IMR-90 (cell line): Measurements from ENCODE around the gene NFIX. TPM values are rescaled to one million over a fixed set of nuclear protein-coding genes. Genes with fewer than 3 reads are reported as not detected.

Experiments
- ATAC-seq: fragments of 200-7000 bp; cut with Tn5 transposase; 2 replicates; pipeline ENCODE4 v1.9.1; 2020; ENCODE audit warnings: low read depth, mild to moderate bottlenecking, moderate library complexity
- BruUV-seq: library from RNA; stranded (reverse); fragments of 400-500 nt; replicated peaks from 2 replicates; lab custom pipeline; 2021; lab: Mats Ljungman, UMichigan
- CTCF ChIA-PET: fragments of 300-600 bp; formaldehyde crosslinking; extraction: SDS; loops from one replicate; lab custom pipeline; 2021; ENCODE audit warnings: antibody characterized with exemption; lab: Yijun Ruan, JAX
- POLR2A ChIA-PET: fragments of 300-600 bp; sonication (Branson Sonifier 250); formaldehyde crosslinking; loops from one replicate; lab custom pipeline; 2022; ENCODE audit warnings: antibody characterized with exemption; ENCODE audit not compliant: unreplicated experiment; lab: Charles Lee
- DNase-seq: peaks from one replicate; pipeline ENCODE4 v3.0.0; 2013
- H2AFZ ChIP-seq: replicated peaks from 2 replicates; pipeline ENCODE3; 2013; ENCODE audit warnings: low read length, mild to moderate bottlenecking; ENCODE audit not compliant: poor library complexity
- H2AK5ac ChIP-seq: 2 replicates; pipeline ENCODE4 v1.6.1; 2013; ENCODE audit warnings: low read depth, low read length, inconsistent platforms
- H2AK9ac ChIP-seq: replicated peaks from 2 replicates; pipeline ENCODE3; 2013; ENCODE audit warnings: mild to moderate bottlenecking, low read depth, low read length, moderate library complexity; ENCODE audit not compliant: poor library complexity
- H2BK120ac ChIP-seq: 2 replicates; pipeline ENCODE4 v1.6.1; 2013; ENCODE audit warnings: low read depth, low read length, inconsistent platforms
- H2BK15ac ChIP-seq: 3 replicates; pipeline ENCODE4 v1.6.1; 2013; ENCODE audit warnings: low read depth, low read length, inconsistent platforms
- H2BK20ac ChIP-seq: 2 replicates; pipeline ENCODE4 v1.6.1; 2013; ENCODE audit warnings: low read depth, mild to moderate bottlenecking, inconsistent platforms, low read length, moderate library complexity
- H2BK5ac ChIP-seq: 2 replicates; pipeline ENCODE4 v1.6.1; 2013; ENCODE audit warnings: mild to moderate bottlenecking, low read depth, low read length, inconsistent platforms; ENCODE audit not compliant: poor library complexity, severe bottlenecking
- H3K14ac ChIP-seq: replicated peaks from 2 replicates; pipeline ENCODE4 v1.6.1; 2013; ENCODE audit warnings: low read depth, low read length, inconsistent platforms
- H3K18ac ChIP-seq: 2 replicates; pipeline ENCODE4 v1.6.1; 2013; ENCODE audit warnings: low read depth, low read length, control low read depth
- H3K23ac ChIP-seq: 2 replicates; pipeline ENCODE4 v1.6.1; 2013; ENCODE audit warnings: low read depth, low read length, inconsistent platforms
- H3K27ac ChIP-seq: 2 replicates; pipeline ENCODE4 v1.5.1; 2013; ENCODE audit warnings: mild to moderate bottlenecking, control low read depth, low read length; ENCODE audit not compliant: insufficient read depth
- H3K27me3 ChIP-seq: 2 replicates; pipeline ENCODE4 v1.6.1; 2013; ENCODE audit warnings: low read length; ENCODE audit not compliant: control insufficient read depth, insufficient read depth
- H3K36me3 ChIP-seq: 2 replicates; pipeline ENCODE4 v1.6.1; 2013; ENCODE audit warnings: low read length, mixed read lengths; ENCODE audit not compliant: control insufficient read depth, insufficient read depth
- H3K4ac ChIP-seq: 2 replicates; pipeline ENCODE4 v1.6.1; 2013; ENCODE audit warnings: low read depth, low read length, inconsistent platforms
- H3K4me1 ChIP-seq: 2 replicates; pipeline ENCODE4 v1.6.1; 2013; ENCODE audit warnings: low read length, mixed read lengths; ENCODE audit not compliant: control insufficient read depth, insufficient read depth
- H3K4me2 ChIP-seq: 2 replicates; pipeline ENCODE4 v1.6.1; 2013; ENCODE audit warnings: low read depth, mild to moderate bottlenecking, control low read depth, low read length, moderate library complexity
- H3K4me3 ChIP-seq: 2 replicates; pipeline ENCODE4 v1.5.1; 2013; ENCODE audit warnings: low read depth, mild to moderate bottlenecking, control low read depth, low read length, moderate library complexity; ENCODE audit not compliant: insufficient read depth
- H3K56ac ChIP-seq: 2 replicates; pipeline ENCODE4 v1.6.1; 2013; ENCODE audit warnings: low read length, inconsistent platforms; ENCODE audit not compliant: insufficient read depth; ENCODE audit errors: extremely low read depth
- H3K79me1 ChIP-seq, 2 experiments: 2 replicates each; pipeline ENCODE4 v1.6.1; 2013; ENCODE audit warnings: low read length in 2 of 2, inconsistent platforms in 1 of 2, low read depth in 1 of 2
- H3K9ac ChIP-seq: 2 replicates; pipeline ENCODE4 v1.6.1; 2013; ENCODE audit warnings: low read depth, low read length, control low read depth
- H3K9me1 ChIP-seq: 2 replicates; pipeline ENCODE4 v1.6.1; 2013; ENCODE audit warnings: low read length, inconsistent platforms; ENCODE audit not compliant: insufficient read depth
- H3K9me3 ChIP-seq: 2 replicates; pipeline ENCODE4 v1.6.1; 2013; ENCODE audit warnings: low read length; ENCODE audit not compliant: control insufficient read depth, insufficient read depth
- H4K20me1 ChIP-seq: 2 replicates; pipeline ENCODE4 v1.6.1; 2013; ENCODE audit warnings: low read length, inconsistent platforms; ENCODE audit not compliant: insufficient read depth
- H4K5ac ChIP-seq: 2 replicates; pipeline ENCODE4 v1.6.1; 2013; ENCODE audit warnings: mild to moderate bottlenecking, low read depth, low read length, control low read depth
- H4K8ac ChIP-seq, 2 experiments: 2 replicates each; pipeline ENCODE4 v1.6.1; 2013; ENCODE audit warnings: low read depth in 2 of 2, low read length in 2 of 2, control low read depth in 1 of 2, inconsistent platforms in 1 of 2
- H4K91ac ChIP-seq: 2 replicates; pipeline ENCODE4 v1.6.1; 2013; ENCODE audit warnings: low read depth, low read length, inconsistent platforms; ENCODE audit not compliant: insufficient read depth
- CHD1 ChIP-seq: IDR thresholded peaks from 2 replicates; pipeline ENCODE4 v1.6.1; 2012; ENCODE audit warnings: low read depth, low read length, improper control_type of control experiment
- CTCF ChIP-seq: conservative IDR thresholded peaks from 2 replicates; pipeline ENCODE4 v1.5.1; 2012; ENCODE audit warnings: mild to moderate bottlenecking, low read depth, low read length, improper control_type of control experiment
- MAZ ChIP-seq: IDR thresholded peaks from 2 replicates; pipeline ENCODE4 v1.6.1; 2012; ENCODE audit warnings: low read depth, mild to moderate bottlenecking, low read length, improper control_type of control experiment, moderate library complexity, borderline replicate concordance
- NFE2L2 ChIP-seq: fragments of 150-350 bp; IDR thresholded peaks from 2 replicates; pipeline ENCODE4 v1.6.1; 2016; ENCODE audit warnings: low read depth, mild to moderate bottlenecking, low read length
- POLR2A ChIP-seq: IDR thresholded peaks from 2 replicates; pipeline ENCODE4 v1.6.1; 2012; ENCODE audit warnings: mild to moderate bottlenecking, low read depth, low read length
- RCOR1 ChIP-seq: IDR thresholded peaks from 2 replicates; pipeline ENCODE4 v1.6.1; 2012; ENCODE audit warnings: mild to moderate bottlenecking, low read length, improper control_type of control experiment; ENCODE audit not compliant: insufficient replicate concordance
- RFX5 ChIP-seq: IDR thresholded peaks from 2 replicates; pipeline ENCODE4 v1.8.0; 2012; ENCODE audit warnings: low read depth, mild to moderate bottlenecking, low read length, moderate library complexity
- SMC3 ChIP-seq: fragments of 150-350 bp; IDR thresholded peaks from 2 replicates; pipeline ENCODE4 v1.6.1; 2016; ENCODE audit warnings: low read depth, mild to moderate bottlenecking, antibody characterized with exemption, low read length, moderate library complexity
- USF2 ChIP-seq: fragments of 150-350 bp; IDR thresholded peaks from 2 replicates; pipeline ENCODE4 v1.6.1; 2017; ENCODE audit warnings: mild to moderate bottlenecking, antibody characterized with exemption, low read length, low read depth
- WGBS, 2 experiments: methylation state at CpG; one replicate each; pipeline versions ENCODE4 v1.1.5 to v1.1.7; 2013; ENCODE audit warnings: missing lambda C conversion rate in 2 of 2; ENCODE audit not compliant: insufficient read length in 1 of 2; ENCODE audit errors: extremely low coverage in 2 of 2; 5-methylcytosine and 5-hydroxymethylcytosine counted together
- dilution Hi-C: fragments of 300-500 bp; cut with HindIII; formaldehyde crosslinking; loops from one replicate; pipeline ENCODE4 v1.14.3; 2018; ENCODE audit warnings: low sequenced_read_pairs; ENCODE audit not compliant: unreplicated experiment
- in situ Hi-C: fragments of 300-500 bp; cut with MboI; formaldehyde crosslinking; loops from 3 replicates; pipeline ENCODE4 v1.14.3; 2019; ENCODE audit warnings: low sequenced_read_pairs, inconsistent platforms, mixed read lengths
- intact Hi-C: fragments of 100-400 bp; cut with micrococcal nuclease; formaldehyde crosslinking; loops from 2 replicates; pipeline ENCODE4 v1.10.0; 2022
- polyA plus RNA-seq, 3 experiments: library from polyadenylated mRNA; depleted of rRNA; stranded (reverse); fragments of >200 nt; gene quantifications; 2 replicates each; pipeline ENCODE4 v1.2.3, GENCODE V29; 2012; ENCODE audit warnings: low replicate concordance in 1 of 3
- total RNA-seq: library from RNA; depleted of rRNA; stranded (reverse); fragments of >200 nt; gene quantifications from 2 replicates; pipeline ENCODE4 v1.2.3, GENCODE V29; 2012

Gene NFIX
- total and polyA plus RNA-seq, 2 of the 4 experiments (the other 2 are of a cell fraction): 10.2 to 47.7 TPM

GRCh38 chr19:12959481-12959880, 35.8 kb upstream of the NFIX start:
- H3K27me3 ChIP-seq: no peaks in the 10 kb centered on the region; the same call in 1 of the 2 replicates
- no peak overlapping the region for H2BK20ac ChIP-seq
- H4K91ac ChIP-seq: no peak overlapping the region
- no TSS peak for BruUV-seq
- H3K4me1 ChIP-seq: peaks cover 8% of the 10 kb centered on the region
- H3K79me1 ChIP-seq: peaks cover 7 to 23% of the 10 kb centered on the region in 2 experiments; a peak in 3 of 4 replicates
- 69% methylated on average over 3 of the region's 6 CpGs; no CpG with 5 or more reads in 1 of the 2 experiments for WGBS, 2 experiments
- H3K36me3 ChIP-seq: peaks cover 7% of the 10 kb centered on the region
- H3K9me3 ChIP-seq: no peaks in the 10 kb centered on the region
- peaks cover 5% of the 10 kb centered on the region; the same call in 1 of the 2 replicates for H3K9me1 ChIP-seq
- no peak overlapping the region for H3K56ac ChIP-seq
- ATAC-seq (no peak), DNase-seq (no peak)
- H4K5ac ChIP-seq: no peak overlapping the region
- in situ Hi-C loops: no loop called here
- TF ChIP-seq CHD1: no peak
- no peak for TF ChIP-seq RCOR1
- TF ChIP-seq CTCF: no peak
- TF ChIP-seq POLR2A: no peak
- TF ChIP-seq SMC3: no peak
- TF ChIP-seq MAZ: no peak
- TF ChIP-seq RFX5: no peak
- no peak for TF ChIP-seq USF2
- no peak for TF ChIP-seq NFE2L2
- no peak overlapping the region for H2AK5ac ChIP-seq
- dilution Hi-C loops: no loop called here
- H2BK120ac ChIP-seq: no peak overlapping the region
- no peak overlapping the region for H3K9ac ChIP-seq
- no peak overlapping the region for H3K4me3 ChIP-seq
- no peak overlapping the region for H3K23ac ChIP-seq
- no peak overlapping the region for H3K14ac ChIP-seq
- H3K4me2 ChIP-seq: no peak overlapping the region
- H2BK5ac ChIP-seq: no peak overlapping the region
- ChIA-PET CTCF (interaction anchor here (1.9 kb wide), 1 partner anchor 102 kb away, joined by 5 read pairs; no protein-coding TSS in a partner anchor), POLR2A (interaction anchor here (0.6 kb wide), 1 partner anchor 1121 kb away, joined by 3 read pairs; no protein-coding TSS in a partner anchor)
- H3K27ac ChIP-seq: no peak overlapping the region
- no peak overlapping the region for H3K4ac ChIP-seq
- intact Hi-C loops: no loop called here
- H3K18ac ChIP-seq: no peak overlapping the region
- H2AFZ ChIP-seq: no peak overlapping the region
- no peak overlapping the region for H2AK9ac ChIP-seq
- H2BK15ac ChIP-seq: no peak overlapping the region
- H4K20me1 ChIP-seq: peaks cover 8% of the 10 kb centered on the region; the same call in 1 of the 2 replicates
- no peak overlapping the region for H4K8ac ChIP-seq
